PFSK-1 (cell line): ENCODE data around the gene GGT6.

ENCODE experiments used
- TAF1 ChIP-seq: IDR thresholded peaks from 2 replicates; pipeline ENCODE4 v1.6.1; 2012; ENCODE audit warnings: low read length, control low read depth, borderline replicate concordance; ENCODE audit not compliant: insufficient read depth
- TF ChIP-seq, protein P1 (sequence below), 2 experiments: IDR thresholded peaks; 2 replicates each; pipeline versions ENCODE4 v1.6.1 to v1.8.0; 2011 to 2012; ENCODE audit warnings: low read depth in 2 of 2, low read length in 2 of 2, control low read depth in 1 of 2, inconsistent platforms in 1 of 2, mild to moderate bottlenecking in 1 of 2, moderate library complexity in 1 of 2; ENCODE audit not compliant: insufficient read depth in 1 of 2

DNA sequence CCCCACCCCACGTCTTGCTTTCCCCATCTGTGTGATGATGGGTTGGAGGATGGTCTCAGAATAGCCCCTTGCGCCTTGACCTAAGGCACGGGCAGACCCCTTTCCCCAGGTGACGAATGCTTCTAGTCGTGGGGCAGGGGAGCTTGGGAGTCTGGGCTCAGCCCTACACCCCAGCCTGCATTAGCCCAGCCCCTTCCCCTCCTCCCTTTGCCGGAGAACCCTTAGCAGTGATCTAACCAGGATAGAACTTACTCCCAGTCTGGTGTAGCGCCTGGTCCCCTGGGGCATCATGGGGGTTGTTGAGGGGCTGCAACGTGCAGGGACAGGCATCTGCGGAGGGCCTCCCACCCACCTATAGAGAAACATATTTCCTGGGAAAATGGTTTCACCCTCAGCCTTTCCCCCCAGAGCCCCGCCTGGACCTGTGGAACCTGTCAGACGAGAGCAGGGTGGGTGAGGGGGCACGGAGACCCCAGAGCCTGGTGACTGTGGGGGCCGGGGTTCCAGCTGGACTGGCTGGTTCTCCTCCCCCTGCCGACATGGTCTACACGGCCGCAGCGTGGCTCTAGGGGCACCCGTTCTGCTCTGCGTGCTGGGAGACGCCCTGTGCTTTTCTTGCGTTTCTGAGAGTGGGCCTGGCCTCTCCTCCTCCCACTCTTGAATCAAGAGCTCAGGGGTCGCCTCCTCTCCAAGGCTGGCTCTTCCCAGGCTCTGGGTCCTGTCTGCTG, 28.7 kb upstream of the GGT6 start:
- TF ChIP-seq, protein P1, sequence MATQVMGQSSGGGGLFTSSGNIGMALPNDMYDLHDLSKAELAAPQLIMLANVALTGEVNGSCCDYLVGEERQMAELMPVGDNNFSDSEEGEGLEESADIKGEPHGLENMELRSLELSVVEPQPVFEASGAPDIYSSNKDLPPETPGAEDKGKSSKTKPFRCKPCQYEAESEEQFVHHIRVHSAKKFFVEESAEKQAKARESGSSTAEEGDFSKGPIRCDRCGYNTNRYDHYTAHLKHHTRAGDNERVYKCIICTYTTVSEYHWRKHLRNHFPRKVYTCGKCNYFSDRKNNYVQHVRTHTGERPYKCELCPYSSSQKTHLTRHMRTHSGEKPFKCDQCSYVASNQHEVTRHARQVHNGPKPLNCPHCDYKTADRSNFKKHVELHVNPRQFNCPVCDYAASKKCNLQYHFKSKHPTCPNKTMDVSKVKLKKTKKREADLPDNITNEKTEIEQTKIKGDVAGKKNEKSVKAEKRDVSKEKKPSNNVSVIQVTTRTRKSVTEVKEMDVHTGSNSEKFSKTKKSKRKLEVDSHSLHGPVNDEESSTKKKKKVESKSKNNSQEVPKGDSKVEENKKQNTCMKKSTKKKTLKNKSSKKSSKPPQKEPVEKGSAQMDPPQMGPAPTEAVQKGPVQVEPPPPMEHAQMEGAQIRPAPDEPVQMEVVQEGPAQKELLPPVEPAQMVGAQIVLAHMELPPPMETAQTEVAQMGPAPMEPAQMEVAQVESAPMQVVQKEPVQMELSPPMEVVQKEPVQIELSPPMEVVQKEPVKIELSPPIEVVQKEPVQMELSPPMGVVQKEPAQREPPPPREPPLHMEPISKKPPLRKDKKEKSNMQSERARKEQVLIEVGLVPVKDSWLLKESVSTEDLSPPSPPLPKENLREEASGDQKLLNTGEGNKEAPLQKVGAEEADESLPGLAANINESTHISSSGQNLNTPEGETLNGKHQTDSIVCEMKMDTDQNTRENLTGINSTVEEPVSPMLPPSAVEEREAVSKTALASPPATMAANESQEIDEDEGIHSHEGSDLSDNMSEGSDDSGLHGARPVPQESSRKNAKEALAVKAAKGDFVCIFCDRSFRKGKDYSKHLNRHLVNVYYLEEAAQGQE (IDR thresholded peaks at IDR 0.05; ENCODE audit: insufficient read depth in 1 of 2, low read depth in 2 of 2, low read length in 2 of 2), result no peak
- TF ChIP-seq TAF1, result no peak
